HepG2 (cell line): Measurements from ENCODE around the gene GNAI2. TPM values are rescaled to one million over a fixed set of nuclear protein-coding genes. Genes with fewer than 3 reads are reported as not detected.

ENCODE experiments used
- ATAC-seq: fragments of 200-7000 bp; cut with Tn5 transposase; 3 replicates; pipeline ENCODE4 v1.9.1; 2020; ENCODE audit warnings: mild to moderate bottlenecking, moderate library complexity
- BruUV-seq: library from RNA; stranded (reverse); fragments of 400-500 nt; replicated peaks from 2 replicates; lab custom pipeline; 2021; lab: Mats Ljungman, UMichigan
- CTCF ChIA-PET: fragments of 300-600 bp; formaldehyde crosslinking; extraction: SDS; loops from one replicate; lab custom pipeline; 2021; ENCODE audit warnings: low total read pairs, inconsistent platforms, low intra/inter-chr PET ratio; lab: Yijun Ruan, JAX
- POLR2A ChIA-PET: fragments of 350-600 bp; sonication (Branson Sonifier 250); formaldehyde crosslinking; loops from one replicate; lab custom pipeline; 2020; ENCODE audit warnings: antibody characterized with exemption, inconsistent platforms; lab: Yijun Ruan, JAX
- DNase-seq: peaks from one replicate; pipeline ENCODE4 v3.0.0-alpha.2; 2015; ENCODE audit warnings: low spot score
- FAIRE-seq: peaks from 3 replicates; lab custom pipeline; 2011; peaks lifted over from hg19 to GRCh38; lab: Jason Lieb, UNC
- H2AFZ ChIP-seq: one replicate; pipeline ENCODE4 v1.6.1; 2011; ENCODE audit warnings: low read length, inconsistent platforms
- H3K27ac ChIP-seq: fragments of 300-600 bp; 3 replicates; pipeline ENCODE4 v1.8.0; 2011; ENCODE audit warnings: mixed run types, mild to moderate bottlenecking, mixed read lengths, low read length, inconsistent platforms; ENCODE audit not compliant: insufficient read depth; ENCODE audit errors: extremely low read length
- H3K27me3 ChIP-seq, 2 experiments: fragments of 200-600 bp in 1 of 2; 2 replicates in 1 of 2; 3 replicates in 1 of 2; pipeline versions ENCODE4 v1.6.0 to v1.8.0; 2011; ENCODE audit warnings: low read length in 2 of 2, mild to moderate bottlenecking in 2 of 2, moderate library complexity in 2 of 2, inconsistent platforms in 1 of 2; ENCODE audit not compliant: insufficient read depth in 2 of 2, control insufficient read depth in 1 of 2
- H3K36me3 ChIP-seq, 2 experiments: fragments of 200-600 bp in 1 of 2; replicated peaks in 1 of 2; 2 replicates in 1 of 2; 3 replicates in 1 of 2; pipeline versions ENCODE4 v1.5.1 to v1.8.0; 2011; ENCODE audit warnings: low read length in 2 of 2, inconsistent platforms in 1 of 2; ENCODE audit not compliant: insufficient read depth in 2 of 2, control insufficient read depth in 1 of 2
- H3K4me1 ChIP-seq: 2 replicates; pipeline ENCODE4 v1.5.1; 2012; ENCODE audit warnings: low read length, inconsistent platforms; ENCODE audit not compliant: insufficient read depth
- H3K4me2 ChIP-seq: 2 replicates; pipeline ENCODE4 v1.6.0; 2011; ENCODE audit warnings: low read depth, low read length, inconsistent platforms
- H3K4me3 ChIP-seq, 3 experiments: fragments of 200-600 bp in 1 of 3; sonication (generic), shearing (Covaris generic) in 1 of 3; replicated peaks in 1 of 3; 2 replicates each; pipeline ENCODE4 v1.5.1; 2011 to 2016; ENCODE audit warnings: low read length in 3 of 3, inconsistent platforms in 2 of 3, low read depth in 2 of 3, mild to moderate bottlenecking in 2 of 3, control low read depth in 1 of 3, mixed read lengths in 1 of 3; ENCODE audit not compliant: insufficient read depth in 1 of 3
- H3K79me2 ChIP-seq: one replicate; pipeline ENCODE4 v1.6.1; 2011; ENCODE audit warnings: low read length, inconsistent platforms; ENCODE audit not compliant: insufficient read depth
- H3K9ac ChIP-seq: 2 replicates; pipeline ENCODE4 v1.6.0; 2011; ENCODE audit warnings: mild to moderate bottlenecking, low read depth, low read length, inconsistent platforms; ENCODE audit not compliant: insufficient read depth
- H3K9me3 ChIP-seq: 2 replicates; pipeline ENCODE4 v1.5.1; 2012; ENCODE audit warnings: mild to moderate bottlenecking, low read length
- H4K20me1 ChIP-seq: 2 replicates; pipeline ENCODE4 v1.6.0; 2011; ENCODE audit warnings: inconsistent platforms, mild to moderate bottlenecking, low read length, moderate library complexity; ENCODE audit not compliant: insufficient read depth
- ATAD3A ChIP-seq: sonication (generic); formaldehyde crosslinking; IDR thresholded peaks from 2 replicates; pipeline ENCODE4 v1.4.0; 2020; ENCODE audit warnings: missing genetic modification reagents
- MIXL1 ChIP-seq: IDR thresholded peaks from 2 replicates; pipeline ENCODE4 v1.6.1; 2016
- PHF5A ChIP-seq: IDR thresholded peaks from one replicate; pipeline ENCODE4 v1.6.1; 2018; ENCODE audit warnings: low read depth, missing genetic modification reagents; ENCODE audit not compliant: unreplicated experiment
- ZNF12 ChIP-seq: sonication (generic); formaldehyde crosslinking; IDR thresholded peaks from 2 replicates; pipeline ENCODE4 v1.5.0; 2020; ENCODE audit warnings: missing genetic modification reagents
- ZNF160 ChIP-seq: sonication (generic); formaldehyde crosslinking; IDR thresholded peaks from 2 replicates; pipeline ENCODE4 v1.8.0; 2022; ENCODE audit warnings: mild to moderate bottlenecking, inconsistent platforms, missing genetic modification reagents
- ZNF256 ChIP-seq: sonication (generic); formaldehyde crosslinking; conservative IDR thresholded peaks from 2 replicates; pipeline ENCODE4 v1.4.0; 2020; ENCODE audit warnings: missing genetic modification reagents
- ZNF317 ChIP-seq: sonication (generic); formaldehyde crosslinking; IDR thresholded peaks from 2 replicates; pipeline ENCODE4 v1.5.0; 2020; ENCODE audit warnings: mild to moderate bottlenecking, missing genetic modification reagents
- ZNF549 ChIP-seq: sonication (generic); formaldehyde crosslinking; IDR thresholded peaks from 2 replicates; pipeline ENCODE4 v1.5.0; 2020; ENCODE audit warnings: missing genetic modification reagents
- ZNF550 ChIP-seq: sonication (generic); formaldehyde crosslinking; IDR thresholded peaks from 2 replicates; pipeline ENCODE4 v1.4.0; 2020; ENCODE audit warnings: mild to moderate bottlenecking, missing genetic modification reagents, borderline replicate concordance
- ZNF75D ChIP-seq: sonication (generic); formaldehyde crosslinking; IDR thresholded peaks from 2 replicates; pipeline ENCODE4 v1.8.1; 2023; ENCODE audit warnings: missing genetic modification reagents, mild to moderate bottlenecking, borderline replicate concordance
- ZSCAN21 ChIP-seq: sonication (generic); formaldehyde crosslinking; IDR thresholded peaks from 2 replicates; pipeline ENCODE4 v1.8.0; 2022; ENCODE audit warnings: mild to moderate bottlenecking, missing genetic modification reagents, moderate library complexity, borderline replicate concordance
- whole genome bisulfite sequencing: methylation state at CpG from one replicate; pipeline ENCODE4 v1.1.6; 2017; ENCODE audit warnings: low lambda C conversion rate; 5-methylcytosine and 5-hydroxymethylcytosine counted together
- in situ Hi-C: cut with HindIII; loops from 2 replicates; pipeline ENCODE4 v1.10.0; 2017; ENCODE audit warnings: low pct_unique_long_range_greater_than_20kb; ENCODE audit not compliant: extremely low pct_ligation_motif_present
- intact Hi-C: fragments of 100-400 bp; cut with micrococcal nuclease; formaldehyde crosslinking; loops from one replicate; pipeline ENCODE4 v1.10.0; 2022; ENCODE audit not compliant: unreplicated experiment
- polyA plus RNA-seq, 8 experiments: library from polyadenylated mRNA; depleted of rRNA in 3 of 8; stranded (reverse) in 7 of 8; unstranded in 1 of 8; fragments of >200 nt; fragmentation: Illumina TruSeq in 4 of 8; extraction: Trizol in 4 of 8; gene quantifications; 2 replicates each; pipeline versions ENCODE4 v1.2.1 to v1.2.3, GENCODE V29; 2011 to 2016; ENCODE audit warnings: low read depth in 4 of 8, missing spikeins in 1 of 8, mixed read lengths in 1 of 8; ENCODE audit not compliant: insufficient read depth in 1 of 8
- total RNA-seq, 5 experiments: library from RNA; depleted of rRNA; stranded (reverse); fragments of >200 nt; fragmentation: Illumina TruSeq; extraction: Trizol; gene quantifications; 2 replicates each; pipeline ENCODE4 v1.2.3, GENCODE V29; 2016; ENCODE audit warnings: low read depth in 1 of 5
- TF ChIP-seq, protein P1 (sequence below): sonication (generic); formaldehyde crosslinking; IDR thresholded peaks from 2 replicates; pipeline ENCODE4 v1.9.0; 2022; ENCODE audit warnings: low read depth, missing genetic modification reagents
- TF ChIP-seq, protein P2 (sequence below): sonication (generic); formaldehyde crosslinking; IDR thresholded peaks from 2 replicates; pipeline ENCODE4 v1.4.0; 2020; ENCODE audit warnings: missing genetic modification reagents, borderline replicate concordance
- TF ChIP-seq, protein P3 (sequence below): sonication (generic); formaldehyde crosslinking; IDR thresholded peaks from 2 replicates; pipeline ENCODE4 v1.4.0; 2020; ENCODE audit warnings: missing genetic modification reagents
- TF ChIP-seq, protein P4 (sequence below): sonication (generic); formaldehyde crosslinking; IDR thresholded peaks from 2 replicates; pipeline ENCODE4 v1.4.0; 2020; ENCODE audit warnings: missing genetic modification reagents

GNAI2 gene
- total and polyA plus RNA-seq, 2 of the 13 experiments (the other 11 are each of a cell fraction or from before 2014, with no cell fraction given): 51.1 to 66.2 TPM

DNA sequence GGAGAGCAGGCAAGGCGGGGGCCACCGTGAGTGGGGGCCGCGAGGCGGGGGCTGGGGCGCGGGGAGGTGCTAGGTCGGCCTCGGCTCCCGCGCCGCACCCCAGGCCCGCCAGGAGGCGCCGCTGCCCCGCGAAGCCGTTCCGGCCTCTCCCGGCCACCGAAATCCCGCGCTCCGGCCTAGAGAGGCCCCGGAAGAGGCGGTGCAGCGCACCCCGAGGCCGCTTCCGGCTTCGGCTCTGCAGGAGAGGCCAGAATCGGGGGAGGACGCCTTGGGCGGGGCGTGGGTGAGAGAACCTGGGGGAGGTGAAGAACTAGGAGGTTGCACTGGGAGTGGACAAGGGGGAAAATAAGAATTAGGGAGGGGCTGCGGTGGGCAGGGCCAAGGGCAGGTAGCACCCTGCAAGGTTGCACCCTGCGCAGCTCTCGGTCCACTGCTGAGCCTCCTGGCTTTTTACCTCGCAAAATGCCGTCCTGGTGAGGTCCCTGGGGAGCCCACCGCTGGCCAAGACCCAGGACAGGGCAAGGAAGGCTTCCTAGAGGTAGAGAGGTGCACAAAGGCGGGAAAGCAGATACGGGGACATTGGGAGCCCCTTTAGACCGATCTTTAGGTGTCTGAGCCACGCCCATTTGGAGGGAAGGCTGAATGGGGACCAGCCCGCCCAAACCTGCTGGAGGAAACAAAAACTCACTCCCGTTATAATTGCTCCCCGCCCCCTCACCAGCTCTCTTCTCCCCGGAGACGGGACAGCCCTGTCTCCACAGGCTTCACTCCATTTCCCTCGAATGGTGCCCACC is 8.4 kb upstream of the GNAI2 start:
- no peaks in the 10 kb centered on the region for H4K20me1 ChIP-seq
- no peaks in the 10 kb centered on the region for H3K9me3 ChIP-seq
- no peaks in the 10 kb centered on the region for H3K79me2 ChIP-seq
- H3K36me3 ChIP-seq: no peaks in the 10 kb centered on the region
- FAIRE-seq (no peak), DNase-seq (peak; percentile 82), ATAC-seq (peak; percentile 78)
- H3K4me1 ChIP-seq: peaks cover 73% of the 10 kb centered on the region
- H3K27me3 ChIP-seq: no peaks in the 10 kb centered on the region
- ChIA-PET POLR2A (interaction anchor here (0.7 to 7.3 kb wide), 11 partner anchors 8 to 110 kb away, joined by 3 to 117 read pairs (median 9); partner anchors contain the start of genes GNAI2, SEMA3B and TUSC2), CTCF (interaction anchor here (1.1 to 9.0 kb wide), 7 partner anchors 16 to 94 kb away, joined by 3 to 265 read pairs (median 26); partner anchors contain the start of gene GNAT1)
- peak overlapping the region; percentile 75 to 88 (median 84) for H3K4me3 ChIP-seq
- BruUV-seq: TSS peak; percentile 70
- under 1% methylated on average over 22 of the region's 51 CpGs for WGBS
- in situ Hi-C loops: loop anchor here (5.0 kb wide), 2 partner anchors 35 to 45 kb away; partner anchors contain the start of gene GNAT1
- H3K4me2 ChIP-seq: peak overlapping the region; percentile 92
- H2AFZ ChIP-seq: no peak overlapping the region
- H3K27ac ChIP-seq: peak overlapping the region; percentile 70
- intact Hi-C loops: loop anchor here (1.0 to 5.0 kb wide), 2 partner anchors 19 to 45 kb away; no protein-coding TSS in a partner anchor
- peak overlapping the region; percentile 72 for H3K9ac ChIP-seq
- no peak for TF ChIP-seq ZNF317 (CRISPR knock-in tag)
- TF ChIP-seq, protein P1, sequence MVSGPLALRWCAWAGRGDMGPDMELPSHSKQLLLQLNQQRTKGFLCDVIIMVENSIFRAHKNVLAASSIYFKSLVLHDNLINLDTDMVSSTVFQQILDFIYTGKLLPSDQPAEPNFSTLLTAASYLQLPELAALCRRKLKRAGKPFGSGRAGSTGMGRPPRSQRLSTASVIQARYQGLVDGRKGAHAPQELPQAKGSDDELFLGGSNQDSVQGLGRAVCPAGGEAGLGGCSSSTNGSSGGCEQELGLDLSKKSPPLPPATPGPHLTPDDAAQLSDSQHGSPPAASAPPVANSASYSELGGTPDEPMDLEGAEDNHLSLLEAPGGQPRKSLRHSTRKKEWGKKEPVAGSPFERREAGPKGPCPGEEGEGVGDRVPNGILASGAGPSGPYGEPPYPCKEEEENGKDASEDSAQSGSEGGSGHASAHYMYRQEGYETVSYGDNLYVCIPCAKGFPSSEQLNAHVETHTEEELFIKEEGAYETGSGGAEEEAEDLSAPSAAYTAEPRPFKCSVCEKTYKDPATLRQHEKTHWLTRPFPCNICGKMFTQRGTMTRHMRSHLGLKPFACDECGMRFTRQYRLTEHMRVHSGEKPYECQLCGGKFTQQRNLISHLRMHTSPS: peak; percentile 33; the same call in 1 of the 2 replicates
- no peak for TF ChIP-seq ZNF75D
- peak; percentile 65; the same call in 1 of the 2 replicates for TF ChIP-seq MIXL1 (CRISPR knock-in tag)
- TF ChIP-seq ZNF160 (CRISPR knock-in tag): no peak
- TF ChIP-seq, protein P2, sequence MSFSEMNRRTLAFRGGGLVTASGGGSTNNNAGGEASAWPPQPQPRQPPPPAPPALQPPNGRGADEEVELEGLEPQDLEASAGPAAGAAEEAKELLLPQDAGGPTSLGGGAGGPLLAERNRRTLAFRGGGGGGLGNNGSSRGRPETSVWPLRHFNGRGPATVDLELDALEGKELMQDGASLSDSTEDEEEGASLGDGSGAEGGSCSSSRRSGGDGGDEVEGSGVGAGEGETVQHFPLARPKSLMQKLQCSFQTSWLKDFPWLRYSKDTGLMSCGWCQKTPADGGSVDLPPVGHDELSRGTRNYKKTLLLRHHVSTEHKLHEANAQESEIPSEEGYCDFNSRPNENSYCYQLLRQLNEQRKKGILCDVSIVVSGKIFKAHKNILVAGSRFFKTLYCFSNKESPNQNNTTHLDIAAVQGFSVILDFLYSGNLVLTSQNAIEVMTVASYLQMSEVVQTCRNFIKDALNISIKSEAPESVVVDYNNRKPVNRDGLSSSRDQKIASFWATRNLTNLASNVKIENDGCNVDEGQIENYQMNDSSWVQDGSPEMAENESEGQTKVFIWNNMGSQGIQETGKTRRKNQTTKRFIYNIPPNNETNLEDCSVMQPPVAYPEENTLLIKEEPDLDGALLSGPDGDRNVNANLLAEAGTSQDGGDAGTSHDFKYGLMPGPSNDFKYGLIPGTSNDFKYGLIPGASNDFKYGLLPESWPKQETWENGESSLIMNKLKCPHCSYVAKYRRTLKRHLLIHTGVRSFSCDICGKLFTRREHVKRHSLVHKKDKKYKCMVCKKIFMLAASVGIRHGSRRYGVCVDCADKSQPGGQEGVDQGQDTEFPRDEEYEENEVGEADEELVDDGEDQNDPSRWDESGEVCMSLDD (CRISPR knock-in tag): peak; percentile 57; the same call in 1 of the 2 replicates
- TF ChIP-seq ZNF12 (CRISPR knock-in tag): no peak
- no peak for TF ChIP-seq PHF5A (CRISPR knock-in tag)
- TF ChIP-seq ZSCAN21: peak; percentile 64; the same call in 1 of the 2 replicates
- no peak for TF ChIP-seq ZNF550 (CRISPR knock-in tag)
- TF ChIP-seq ZNF256 (CRISPR knock-in tag): no peak; the same call in 1 of the 2 replicates
- TF ChIP-seq, protein P3, sequence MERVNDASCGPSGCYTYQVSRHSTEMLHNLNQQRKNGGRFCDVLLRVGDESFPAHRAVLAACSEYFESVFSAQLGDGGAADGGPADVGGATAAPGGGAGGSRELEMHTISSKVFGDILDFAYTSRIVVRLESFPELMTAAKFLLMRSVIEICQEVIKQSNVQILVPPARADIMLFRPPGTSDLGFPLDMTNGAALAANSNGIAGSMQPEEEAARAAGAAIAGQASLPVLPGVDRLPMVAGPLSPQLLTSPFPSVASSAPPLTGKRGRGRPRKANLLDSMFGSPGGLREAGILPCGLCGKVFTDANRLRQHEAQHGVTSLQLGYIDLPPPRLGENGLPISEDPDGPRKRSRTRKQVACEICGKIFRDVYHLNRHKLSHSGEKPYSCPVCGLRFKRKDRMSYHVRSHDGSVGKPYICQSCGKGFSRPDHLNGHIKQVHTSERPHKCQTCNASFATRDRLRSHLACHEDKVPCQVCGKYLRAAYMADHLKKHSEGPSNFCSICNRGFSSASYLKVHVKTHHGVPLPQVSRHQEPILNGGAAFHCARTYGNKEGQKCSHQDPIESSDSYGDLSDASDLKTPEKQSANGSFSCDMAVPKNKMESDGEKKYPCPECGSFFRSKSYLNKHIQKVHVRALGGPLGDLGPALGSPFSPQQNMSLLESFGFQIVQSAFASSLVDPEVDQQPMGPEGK (CRISPR knock-in tag): peak; percentile 87
- TF ChIP-seq, protein P4, sequence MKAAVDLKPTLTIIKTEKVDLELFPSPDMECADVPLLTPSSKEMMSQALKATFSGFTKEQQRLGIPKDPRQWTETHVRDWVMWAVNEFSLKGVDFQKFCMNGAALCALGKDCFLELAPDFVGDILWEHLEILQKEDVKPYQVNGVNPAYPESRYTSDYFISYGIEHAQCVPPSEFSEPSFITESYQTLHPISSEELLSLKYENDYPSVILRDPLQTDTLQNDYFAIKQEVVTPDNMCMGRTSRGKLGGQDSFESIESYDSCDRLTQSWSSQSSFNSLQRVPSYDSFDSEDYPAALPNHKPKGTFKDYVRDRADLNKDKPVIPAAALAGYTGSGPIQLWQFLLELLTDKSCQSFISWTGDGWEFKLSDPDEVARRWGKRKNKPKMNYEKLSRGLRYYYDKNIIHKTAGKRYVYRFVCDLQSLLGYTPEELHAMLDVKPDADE (CRISPR knock-in tag): no peak
- no peak for TF ChIP-seq ATAD3A (CRISPR knock-in tag)
- TF ChIP-seq ZNF549 (CRISPR knock-in tag): no peak
